Transverse colon (tissue), 4 donors: Measurements from ENCODE around the gene CCDC68.

Experiments
- CTCF ChIP-seq, 5 experiments: fragments of 200-600 bp in 3 of 5; fragments of 450-650 bp in 2 of 5; sonication (generic) in 3 of 5; IDR thresholded peaks; 1 replicate in 2 of 5; 2 replicates in 3 of 5; pipeline ENCODE4 v1.5.1; 2016 to 2017; ENCODE audit warnings: antibody characterized with exemption in 5 of 5, inconsistent platforms in 3 of 5, mild to moderate bottlenecking in 2 of 5, moderate library complexity in 1 of 5
- POLR2AphosphoS5 ChIP-seq, 3 donors: sonication (generic); formaldehyde crosslinking; IDR thresholded peaks; one replicate each; pipeline ENCODE4 v1.6.1; 2016; ENCODE audit warnings: antibody characterized with exemption in 3 of 3

- TF ChIP-seq CTCF (IDR thresholded peaks at IDR 0.05) (no peak), POLR2AphosphoS5 (IDR thresholded peaks at IDR 0.05) (no peak)
Observed at GRCh38 chr18:54928236-54928635, 31.0 kb downstream of the CCDC68 start.
